Chondrocyte (in vitro differentiated cells): ENCODE data around the gene MAPKAP1. TPM values are rescaled to one million over a fixed set of nuclear protein-coding genes. Genes with fewer than 3 reads are reported as not detected.

Experiments
- DNase-seq: peaks from one replicate; pipeline ENCODE4 v3.0.0; 2021; ENCODE audit warnings: mixed read lengths, low spot score
- H3K27ac Mint-ChIP-seq: one replicate; pipeline ENCODE4 v1.8.0; 2021; ENCODE audit warnings: mild to moderate bottlenecking, moderate library complexity, mixed read lengths; ENCODE audit not compliant: unreplicated experiment
- H3K27me3 Mint-ChIP-seq: 2 replicates; pipeline ENCODE4 v1.8.0; 2021; ENCODE audit warnings: low read depth, mixed read lengths
- H3K36me3 Mint-ChIP-seq: 2 replicates; pipeline ENCODE4 v1.8.0; 2021; ENCODE audit warnings: low read depth, mixed read lengths
- H3K4me1 Mint-ChIP-seq: 2 replicates; pipeline ENCODE4 v1.8.0; 2021; ENCODE audit warnings: low read depth, mild to moderate bottlenecking, mixed read lengths
- H3K4me3 Mint-ChIP-seq: one replicate; pipeline ENCODE4 v1.8.0; 2021; ENCODE audit warnings: mild to moderate bottlenecking, moderate library complexity, mixed read lengths; ENCODE audit not compliant: unreplicated experiment
- H3K9me3 Mint-ChIP-seq: 2 replicates; pipeline ENCODE4 v1.8.0; 2021; ENCODE audit warnings: low read depth, mixed read lengths
- CTCF ChIP-seq: fragments of 200-600 bp; sonication (generic); IDR thresholded peaks from 2 replicates; pipeline ENCODE4 v1.5.0; 2021; ENCODE audit warnings: antibody characterized with exemption, mild to moderate bottlenecking, moderate library complexity
- total RNA-seq: library from RNA; stranded (reverse); gene quantifications from 3 replicates; pipeline ENCODE4 v1.2.1, GENCODE V29; 2021

MAPKAP1 gene
- total RNA-seq, 1 donor from 2014 or later, result 91.5 TPM

- no peak for DNase-seq
- Mint-ChIP-seq H3K9me3 (no peaks in the 10 kb centered on the region), H3K27ac (no peak overlapping the region), H3K36me3 (peaks cover 4% of the 10 kb centered on the region), H3K4me1 (peaks cover 38% of the 10 kb centered on the region), H3K4me3 (no peak overlapping the region), H3K27me3 (no peaks in the 10 kb centered on the region)
- TF ChIP-seq CTCF, result no peak
Measured at GRCh38 chr9:125466411-125466810, 240.6 kb downstream of the MAPKAP1 start.

GRCh38 chr9:125464591-125465385, 242.2 kb downstream of the MAPKAP1 start:
- Mint-ChIP-seq H3K4me3 (no peak overlapping the region), H3K9me3 (no peaks in the 10 kb centered on the region), H3K36me3 (peaks cover 1% of the 10 kb centered on the region), H3K27me3 (no peaks in the 10 kb centered on the region), H3K27ac (no peak overlapping the region), H3K4me1 (peaks cover 38% of the 10 kb centered on the region)
- TF ChIP-seq CTCF, result no peak
- no peak for DNase-seq

GRCh38 chr9:125463926-125464325, 243.1 kb downstream of the MAPKAP1 start:
- Mint-ChIP-seq H3K27ac (no peak overlapping the region), H3K9me3 (no peaks in the 10 kb centered on the region), H3K4me3 (no peak overlapping the region)

GRCh38 chr9:125462861-125463291, 244.1 kb downstream of the MAPKAP1 start:
- Mint-ChIP-seq H3K27me3 (no peaks in the 10 kb centered on the region), H3K4me1 (peaks cover 25% of the 10 kb centered on the region), H3K36me3 (peaks cover 6% of the 10 kb centered on the region), H3K4me3 (no peak overlapping the region), H3K9me3 (no peaks in the 10 kb centered on the region), H3K27ac (no peak overlapping the region)
- no peak for TF ChIP-seq CTCF
- no peak for DNase-seq

More at GRCh38 chr9:125463926-125464325, 243.1 kb downstream of the MAPKAP1 start:
- TF ChIP-seq CTCF, result no peak
- Mint-ChIP-seq H3K36me3 (peaks cover 1% of the 10 kb centered on the region), H3K4me1 (peaks cover 30% of the 10 kb centered on the region), H3K27me3 (no peaks in the 10 kb centered on the region)
- no peak for DNase-seq

- H3K4me1 Mint-ChIP-seq, result peaks cover 22% of the 10 kb centered on the region
- H3K4me3 Mint-ChIP-seq, result no peak overlapping the region
- DNase-seq, result no peak
- peak overlapping the region; percentile 71 for H3K27ac Mint-ChIP-seq
- no peak for TF ChIP-seq CTCF
- peaks cover 10% of the 10 kb centered on the region for H3K36me3 Mint-ChIP-seq
- no peaks in the 10 kb centered on the region for H3K27me3 Mint-ChIP-seq
- peaks cover 3% of the 10 kb centered on the region for H3K9me3 Mint-ChIP-seq
Measured at GRCh38 chr9:125461636-125462190, 245.3 kb downstream of the MAPKAP1 start.
